ENCODE data around the gene OVCA2.

DNA sequence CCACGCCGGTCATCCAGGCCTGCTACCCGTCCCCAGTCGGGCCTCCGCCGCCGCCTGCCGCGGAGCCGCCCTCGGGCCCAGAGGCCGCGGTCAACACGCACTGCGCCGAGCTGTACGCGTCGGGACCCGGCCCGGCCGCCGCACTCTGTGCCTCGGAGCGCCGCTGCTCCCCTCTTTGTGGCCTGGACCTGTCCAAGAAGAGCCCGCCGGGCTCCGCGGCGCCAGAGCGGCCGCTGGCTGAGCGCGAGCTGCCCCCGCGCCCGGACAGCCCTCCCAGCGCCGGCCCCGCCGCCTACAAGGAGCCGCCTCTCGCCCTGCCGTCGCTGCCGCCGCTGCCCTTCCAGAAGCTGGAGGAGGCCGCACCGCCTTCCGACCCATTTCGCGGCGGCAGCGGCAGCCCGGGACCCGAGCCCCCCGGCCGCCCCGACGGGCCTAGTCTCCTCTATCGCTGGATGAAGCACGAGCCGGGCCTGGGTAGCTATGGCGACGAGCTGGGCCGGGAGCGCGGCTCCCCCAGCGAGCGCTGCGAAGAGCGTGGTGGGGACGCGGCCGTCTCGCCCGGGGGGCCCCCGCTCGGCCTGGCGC lies 15.4 kb downstream of the OVCA2 start:
- TF ChIP-seq EP300 (IDR thresholded peaks at IDR 0.05) (no peak), CTCF (IDR thresholded peaks at IDR 0.05) (no peak)

Data from suprapubic skin (tissue), 3 donors.